Measurements from ENCODE around the gene ALK. TPM values are rescaled to one million over a fixed set of nuclear protein-coding genes. Genes with fewer than 3 reads are reported as not detected.

Gene ALK
- total RNA-seq, 1 experiment from 2014 or later = 14.7 TPM

DNA sequence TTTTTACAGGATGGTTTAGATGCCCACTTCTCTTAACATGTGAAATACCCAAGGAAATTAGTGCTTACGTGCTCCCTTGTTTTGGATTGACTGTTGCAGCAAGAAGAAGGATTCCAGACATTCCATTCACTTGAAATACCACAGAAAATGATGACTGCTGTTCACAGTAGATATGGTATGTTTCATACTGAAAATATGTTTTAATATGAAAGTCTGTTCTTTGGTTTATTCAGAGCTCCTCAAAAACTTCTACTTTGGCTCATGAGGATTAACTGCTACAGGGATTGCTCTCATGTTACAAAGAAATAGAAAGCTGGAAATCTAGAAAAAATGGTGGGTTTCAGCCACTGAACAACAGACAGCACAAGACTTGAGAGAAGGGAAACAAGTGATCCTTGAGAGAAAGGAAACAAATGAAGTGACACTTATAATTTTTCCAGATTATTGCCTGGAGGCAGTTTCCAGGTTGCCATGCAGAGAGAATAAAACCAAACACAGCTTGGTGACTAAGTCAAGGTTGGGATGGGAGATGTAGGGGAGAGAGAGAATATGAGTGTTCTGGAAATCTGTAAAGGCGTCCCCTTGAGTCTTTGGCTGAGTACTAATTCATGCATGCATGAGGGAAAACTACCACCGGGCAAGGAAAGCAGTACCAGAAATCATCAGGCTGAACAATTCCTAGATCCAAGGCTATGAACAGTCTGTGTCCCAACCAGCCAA lies 458.0 kb downstream of the ALK start:
- intact Hi-C loops (cut with micrococcal nuclease; ENCODE audit: unreplicated experiment) = no loop called here
- peak; percentile 24 for DNase-seq (ENCODE audit: low spot score)
- H3K4me3 ChIP-seq (ENCODE audit: low read depth, low read length, poor library complexity, severe bottlenecking) = no peak overlapping the region
- H3K4me1 ChIP-seq (ENCODE audit: insufficient read depth, low read length, poor library complexity, severe bottlenecking) = no peaks in the 10 kb centered on the region
- TF ChIP-seq, protein P1, sequence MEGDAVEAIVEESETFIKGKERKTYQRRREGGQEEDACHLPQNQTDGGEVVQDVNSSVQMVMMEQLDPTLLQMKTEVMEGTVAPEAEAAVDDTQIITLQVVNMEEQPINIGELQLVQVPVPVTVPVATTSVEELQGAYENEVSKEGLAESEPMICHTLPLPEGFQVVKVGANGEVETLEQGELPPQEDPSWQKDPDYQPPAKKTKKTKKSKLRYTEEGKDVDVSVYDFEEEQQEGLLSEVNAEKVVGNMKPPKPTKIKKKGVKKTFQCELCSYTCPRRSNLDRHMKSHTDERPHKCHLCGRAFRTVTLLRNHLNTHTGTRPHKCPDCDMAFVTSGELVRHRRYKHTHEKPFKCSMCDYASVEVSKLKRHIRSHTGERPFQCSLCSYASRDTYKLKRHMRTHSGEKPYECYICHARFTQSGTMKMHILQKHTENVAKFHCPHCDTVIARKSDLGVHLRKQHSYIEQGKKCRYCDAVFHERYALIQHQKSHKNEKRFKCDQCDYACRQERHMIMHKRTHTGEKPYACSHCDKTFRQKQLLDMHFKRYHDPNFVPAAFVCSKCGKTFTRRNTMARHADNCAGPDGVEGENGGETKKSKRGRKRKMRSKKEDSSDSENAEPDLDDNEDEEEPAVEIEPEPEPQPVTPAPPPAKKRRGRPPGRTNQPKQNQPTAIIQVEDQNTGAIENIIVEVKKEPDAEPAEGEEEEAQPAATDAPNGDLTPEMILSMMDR (conservative IDR thresholded peaks at IDR 0.05; ENCODE audit: low read depth, low read length) = no peak
- no peak for TF ChIP-seq EZH2 (IDR thresholded peaks at IDR 0.05; ENCODE audit: borderline replicate concordance, low read depth, low read length, poor library complexity, severe bottlenecking)
- H3K27ac ChIP-seq (ENCODE audit: low read depth, low read length, poor library complexity, severe bottlenecking) = no peak overlapping the region
- H3K36me3 ChIP-seq (ENCODE audit: insufficient read depth, low read length, poor library complexity, severe bottlenecking) = no peaks in the 10 kb centered on the region
- CTCF ChIA-PET = no interaction called here
- POLR2A ChIA-PET (ENCODE audit: low non-redundant PET) = no interaction called here
- H3K9me3 ChIP-seq (ENCODE audit: low read depth, low read length, poor library complexity, severe bottlenecking) = no peaks in the 10 kb centered on the region
- no TSS peak for BruUV-seq (replicated peaks)
- no peaks in the 10 kb centered on the region for H3K27me3 ChIP-seq (replicated peaks; ENCODE audit: insufficient read depth, low read depth, low read length, poor library complexity)

DNA sequence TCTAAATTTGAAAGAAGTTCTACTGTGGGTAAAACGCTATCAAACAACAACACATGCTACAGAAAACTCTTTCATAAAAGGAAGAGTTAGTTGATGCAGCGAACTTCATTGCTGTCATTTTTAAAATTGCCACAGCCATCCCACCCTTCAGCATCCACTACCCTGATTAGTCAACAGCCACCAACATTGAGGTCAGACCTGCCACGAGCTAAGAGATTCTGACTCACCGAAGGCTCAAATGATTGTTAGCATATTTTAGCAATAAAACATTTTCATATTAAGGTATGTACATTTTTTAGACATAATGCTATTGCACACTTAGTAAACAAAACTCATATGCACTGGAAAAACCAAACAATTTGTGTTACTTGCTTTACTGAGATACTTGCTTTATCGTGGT lies 459.1 kb downstream of the ALK start:
- no peak for DNase-seq (ENCODE audit: low spot score)
- intact Hi-C loops (cut with micrococcal nuclease; ENCODE audit: unreplicated experiment) = no loop called here
- ChIA-PET POLR2A (ENCODE audit: low non-redundant PET) (no interaction called here), CTCF (no interaction called here)
- Histone ChIP-seq H3K36me3 (ENCODE audit: insufficient read depth, low read length, poor library complexity, severe bottlenecking) (no peaks in the 10 kb centered on the region), H3K9me3 (ENCODE audit: low read depth, low read length, poor library complexity, severe bottlenecking) (no peaks in the 10 kb centered on the region), H3K4me3 (ENCODE audit: low read depth, low read length, poor library complexity, severe bottlenecking) (no peak overlapping the region), H3K4me1 (ENCODE audit: insufficient read depth, low read length, poor library complexity, severe bottlenecking) (no peaks in the 10 kb centered on the region), H3K27ac (ENCODE audit: low read depth, low read length, poor library complexity, severe bottlenecking) (no peak overlapping the region), H3K27me3 (replicated peaks; ENCODE audit: insufficient read depth, low read depth, low read length, poor library complexity) (no peaks in the 10 kb centered on the region)
- no peak for TF ChIP-seq EZH2 (IDR thresholded peaks at IDR 0.05; ENCODE audit: borderline replicate concordance, low read depth, low read length, poor library complexity, severe bottlenecking)
- TF ChIP-seq, protein P1 (conservative IDR thresholded peaks at IDR 0.05; ENCODE audit: low read depth, low read length) = no peak
- BruUV-seq (replicated peaks) = no TSS peak

DNA sequence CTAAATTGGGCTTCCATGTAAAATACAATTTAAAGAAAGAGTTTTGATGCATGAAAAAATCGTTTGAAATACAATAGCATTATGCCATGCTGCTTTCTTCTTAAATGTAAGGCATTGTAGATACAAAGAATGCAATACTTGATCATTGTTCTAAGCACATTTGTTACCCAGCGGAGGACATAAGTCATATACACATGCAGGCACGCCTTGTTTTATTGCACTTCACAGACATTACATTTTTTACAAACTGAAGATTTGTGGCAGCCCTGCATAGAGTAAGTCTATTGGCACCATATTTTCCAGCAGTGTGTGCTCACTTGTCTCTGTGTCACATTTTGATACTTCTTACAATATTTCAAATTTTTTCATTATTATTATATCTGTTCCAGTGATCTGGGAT lies 461.2 kb downstream of the ALK start:
- no peaks in the 10 kb centered on the region for H3K27me3 ChIP-seq (replicated peaks; ENCODE audit: insufficient read depth, low read depth, low read length, poor library complexity)
- intact Hi-C loops (cut with micrococcal nuclease; ENCODE audit: unreplicated experiment) = no loop called here
- no peak for DNase-seq (ENCODE audit: low spot score)
- H3K27ac ChIP-seq (ENCODE audit: low read depth, low read length, poor library complexity, severe bottlenecking) = no peak overlapping the region
- CTCF ChIA-PET = no interaction called here
- H3K36me3 ChIP-seq (ENCODE audit: insufficient read depth, low read length, poor library complexity, severe bottlenecking) = no peaks in the 10 kb centered on the region
- no TSS peak for BruUV-seq (replicated peaks)
- no peaks in the 10 kb centered on the region for H3K9me3 ChIP-seq (ENCODE audit: low read depth, low read length, poor library complexity, severe bottlenecking)
- H3K4me3 ChIP-seq (ENCODE audit: low read depth, low read length, poor library complexity, severe bottlenecking) = no peak overlapping the region
- H3K4me1 ChIP-seq (ENCODE audit: insufficient read depth, low read length, poor library complexity, severe bottlenecking) = no peaks in the 10 kb centered on the region
- TF ChIP-seq EZH2 (IDR thresholded peaks at IDR 0.05; ENCODE audit: borderline replicate concordance, low read depth, low read length, poor library complexity, severe bottlenecking) = no peak
- TF ChIP-seq, protein P1 (conservative IDR thresholded peaks at IDR 0.05; ENCODE audit: low read depth, low read length) = no peak
- POLR2A ChIA-PET (ENCODE audit: low non-redundant PET) = no interaction called here

All from A673 (cell line).